ENCODE data around the gene MYH6. TPM values are rescaled to one million over a fixed set of nuclear protein-coding genes. Genes with fewer than 3 reads are reported as not detected.

The MYH6 gene
- total RNA-seq, 1 experiment from 2014 or later = 0.07 TPM

- Mint-ChIP-seq H3K27ac (peak overlapping the region in 2 of 3 experiments; percentile 3 to 76; a peak in 2 of 7 replicates), H3K4me1 (peaks cover 31 to 40% of the 10 kb centered on the region in 2 experiments), H3K9me3 (no peaks in the 10 kb centered on the region; a peak in 1 of 5 replicates), H3K27me3 (ENCODE audit: low read depth) (peaks cover 52% of the 10 kb centered on the region), H3K4me3 (no peak overlapping the region), H3K36me3 (ENCODE audit: insufficient read depth in 1 of 3, low read depth in 3 of 3) (no peaks in the 10 kb centered on the region)
- peak; percentile 20 for DNase-seq
- Histone ChIP-seq H4K20me1 (ENCODE audit: control insufficient read depth, insufficient read depth, insufficient read length) (no peaks in the 10 kb centered on the region), H3K4me1 (ENCODE audit: insufficient read depth, low read length) (no peaks in the 10 kb centered on the region), H4K8ac (replicated peaks; ENCODE audit: insufficient read length, low read depth, low read length) (no peak overlapping the region), H3K27ac (ENCODE audit: insufficient read length, low read depth, low read length) (no peak overlapping the region), H3K14ac (ENCODE audit: insufficient read depth, low read length) (no peak overlapping the region), H3K23ac (ENCODE audit: insufficient read length, low read depth, low read length) (no peak overlapping the region), H3K27me3 (ENCODE audit: insufficient read depth, low read length) (no peaks in the 10 kb centered on the region; the same call in 1 of the 2 replicates), H2BK15ac (ENCODE audit: low read depth, low read length) (no peak overlapping the region), H3K79me2 (ENCODE audit: insufficient read depth, low read length) (no peaks in the 10 kb centered on the region), H3K9ac (ENCODE audit: extremely low read depth, insufficient read length, low read length) (no peak overlapping the region), H3K18ac (ENCODE audit: insufficient read length, low read depth, low read length) (no peak overlapping the region), H3K4ac (ENCODE audit: low read depth, low read length) (no peak overlapping the region), H3K56ac (ENCODE audit: insufficient read length, low read depth, low read length) (no peak overlapping the region), H2BK120ac (ENCODE audit: low read depth, low read length, poor library complexity, severe bottlenecking) (no peak overlapping the region), H2BK12ac (ENCODE audit: insufficient read length, low read depth, low read length) (no peak overlapping the region), H2AK5ac (ENCODE audit: insufficient read length, low read length) (no peak overlapping the region), H3K9me3 (ENCODE audit: control insufficient read depth, low read depth, low read length) (no peaks in the 10 kb centered on the region), H3K23me2 (ENCODE audit: insufficient read length, low read depth, low read length, poor library complexity, severe bottlenecking) (no peaks in the 10 kb centered on the region), H3T11ph (ENCODE audit: low read length) (no peak overlapping the region), H2AFZ (ENCODE audit: low read length) (no peak overlapping the region), H2BK20ac (ENCODE audit: low read depth, low read length, poor library complexity, severe bottlenecking) (no peak overlapping the region), H2BK5ac (ENCODE audit: insufficient read length, low read length) (no peak overlapping the region), H3K79me1 (ENCODE audit: insufficient read depth, low read depth, low read length, poor library complexity, severe bottlenecking) (no peaks in the 10 kb centered on the region), H4K5ac (ENCODE audit: insufficient read length, low read depth, low read length) (no peak overlapping the region), H3K4me2 (ENCODE audit: insufficient read depth, insufficient read length, low read length) (no peak overlapping the region), H4K91ac (ENCODE audit: insufficient read length, low read depth, low read length) (no peak overlapping the region)
- no CpG with 5 or more reads among the region's 8 CpGs for WGBS (ENCODE audit: extremely low coverage, insufficient read length, low lambda C conversion rate)
- no peak for TF ChIP-seq CTCF (conservative IDR thresholded peaks at IDR 0.05)
Measured at GRCh38 chr14:23437133-23438100, 29.3 kb upstream of the MYH6 start.
